K562 (cell line): ENCODE results near the gene PRAME. TPM values are rescaled to one million over a fixed set of nuclear protein-coding genes. Genes with fewer than 3 reads are reported as not detected.

Experiments used
- ATAC-seq: fragments of 200-7000 bp; cut with Tn5 transposase; 3 replicates; pipeline ENCODE4 v1.9.1; 2020; ENCODE audit warnings: moderate library complexity
- BruUV-seq: library from RNA; stranded (reverse); fragments of 400-500 nt; replicated peaks from 2 replicates; lab custom pipeline; 2021; lab: Mats Ljungman, UMichigan
- CTCF ChIA-PET: fragments of 300-600 bp; formaldehyde crosslinking; extraction: SDS; loops from one replicate; lab custom pipeline; 2021; ENCODE audit warnings: low intra/inter-chr PET ratio; lab: Yijun Ruan, JAX
- POLR2A ChIA-PET: fragments of 300-600, 350-650 bp; sonication (Branson Sonifier 250); formaldehyde crosslinking; extraction: SDS; loops from one replicate; lab custom pipeline; 2021; ENCODE audit warnings: antibody characterized with exemption, inconsistent platforms; lab: Yijun Ruan, JAX
- DNase-seq, 4 experiments: peaks; one replicate each; pipeline versions ENCODE4 v3.0.0 to v3.0.0-alpha.2; 2011 to 2018; ENCODE audit warnings: low spot score in 3 of 4, mixed read lengths in 3 of 4; ENCODE audit errors: extremely low read depth in 1 of 4
- FAIRE-seq: peaks from 2 replicates; lab custom pipeline; 2011; peaks lifted over from hg19 to GRCh38; lab: Jason Lieb, UNC
- H2AFZ ChIP-seq: 2 replicates; pipeline ENCODE4 v1.6.0; 2011; ENCODE audit warnings: low read depth, low read length, control low read depth, inconsistent platforms
- H3K27ac ChIP-seq: fragments of 200-600 bp; 3 replicates; pipeline ENCODE4 v1.8.0; 2011; ENCODE audit warnings: low read depth, mild to moderate bottlenecking, control low read depth, inconsistent platforms, low read length, moderate library complexity, mixed read lengths; ENCODE audit errors: extremely low read depth
- H3K27me3 ChIP-seq, 2 experiments: fragments of 300-600 bp in 1 of 2; 2 replicates in 1 of 2; 3 replicates in 1 of 2; pipeline versions ENCODE4 v1.6.0 to v1.8.0; 2011; ENCODE audit warnings: inconsistent platforms in 2 of 2, low read length in 2 of 2, mild to moderate bottlenecking in 1 of 2, mixed read lengths in 1 of 2, moderate library complexity in 1 of 2; ENCODE audit not compliant: control insufficient read depth in 2 of 2, insufficient read depth in 2 of 2
- H3K36me3 ChIP-seq: fragments of 300-600 bp; 3 replicates; pipeline ENCODE4 v1.8.0; 2011; ENCODE audit warnings: mild to moderate bottlenecking, low read length, inconsistent platforms; ENCODE audit not compliant: control insufficient read depth, insufficient read depth
- H3K4me1 ChIP-seq, 2 experiments: fragments of 200-600 bp in 1 of 2; replicated peaks in 1 of 2; 2 replicates in 1 of 2; 3 replicates in 1 of 2; pipeline versions ENCODE4 v1.5.1 to v1.8.0; 2011; ENCODE audit warnings: inconsistent platforms in 2 of 2, low read length in 2 of 2, mild to moderate bottlenecking in 1 of 2, mixed read lengths in 1 of 2, moderate library complexity in 1 of 2; ENCODE audit not compliant: control insufficient read depth in 2 of 2, insufficient read depth in 2 of 2
- H3K4me2 ChIP-seq: 2 replicates; pipeline ENCODE4 v1.6.1; 2011; ENCODE audit warnings: low read length, control low read depth, inconsistent platforms, mixed read lengths; ENCODE audit not compliant: insufficient read depth
- H3K4me3 ChIP-seq: fragments of 200-600 bp; sonication (generic), shearing (Covaris generic); 2 replicates; pipeline ENCODE4 v1.5.1; 2016; ENCODE audit warnings: control low read depth, inconsistent platforms
- H3K79me2 ChIP-seq: fragments of 200-600 bp; 3 replicates; pipeline ENCODE4 v1.8.0; 2011; ENCODE audit warnings: low read length, inconsistent platforms; ENCODE audit not compliant: control insufficient read depth, insufficient read depth
- H3K9ac ChIP-seq, 2 experiments: 2 replicates each; pipeline versions ENCODE4 v1.6.0 to v1.6.1; 2011; ENCODE audit warnings: low read depth in 2 of 2, low read length in 2 of 2, control low read depth in 1 of 2, inconsistent platforms in 1 of 2, mild to moderate bottlenecking in 1 of 2, mixed read lengths in 1 of 2; ENCODE audit not compliant: insufficient read depth in 1 of 2
- H3K9me1 ChIP-seq: one replicate; pipeline ENCODE4 v1.6.0; 2011; ENCODE audit warnings: inconsistent platforms, mild to moderate bottlenecking, low read length, moderate library complexity; ENCODE audit not compliant: control insufficient read depth, insufficient read depth
- H3K9me3 ChIP-seq: replicated peaks from 2 replicates; pipeline ENCODE4 v1.5.1; 2011; ENCODE audit warnings: low read depth, low read length, inconsistent platforms; ENCODE audit not compliant: control insufficient read depth, insufficient read depth
- H4K20me1 ChIP-seq: replicated peaks from 2 replicates; pipeline ENCODE4 v1.6.1; 2011; ENCODE audit warnings: low read length, inconsistent platforms, mixed read lengths; ENCODE audit not compliant: control insufficient read depth, insufficient read depth
- HCFC1 ChIP-seq: IDR thresholded peaks from 2 replicates; pipeline ENCODE4 v1.6.1; 2012; ENCODE audit warnings: low read depth, low read length, improper control_type of control experiment
- TEAD2 ChIP-seq: fragments of 450-650 bp; IDR thresholded peaks from 2 replicates; pipeline ENCODE4 v1.6.1; 2016; ENCODE audit warnings: missing genetic modification characterization, control low read depth, missing compliant biosample characterization
- ZFP91 ChIP-seq: sonication (generic); formaldehyde crosslinking; IDR thresholded peaks from 2 replicates; pipeline ENCODE4 v1.8.0; 2022; ENCODE audit warnings: mild to moderate bottlenecking, missing genetic modification reagents
- ZNF217 ChIP-seq: sonication (generic); formaldehyde crosslinking; IDR thresholded peaks from 2 replicates; pipeline ENCODE4 v1.8.0; 2022; ENCODE audit warnings: mild to moderate bottlenecking, missing genetic modification reagents
- WGBS: fragments of 100-300 bp; shearing (Covaris generic); methylation state at CpG from one replicate; pipeline ENCODE4 v1.1.6; 2016; ENCODE audit warnings: low coverage, mixed read lengths; ENCODE audit not compliant: insufficient coverage; ENCODE audit errors: missing lambda C conversion rate; 5-methylcytosine and 5-hydroxymethylcytosine counted together
- in situ Hi-C: fragments of 300-500 bp; cut with MboI; formaldehyde crosslinking; loops from 4 replicates; pipeline ENCODE4 v1.15.0; 2018; ENCODE audit warnings: inconsistent platforms, mixed read lengths
- intact Hi-C: fragments of 100-400 bp; cut with micrococcal nuclease; formaldehyde crosslinking; loops from 2 replicates; pipeline ENCODE4 v1.14.2; 2022
- polyA plus RNA-seq, 8 experiments: library from polyadenylated mRNA; depleted of rRNA in 4 of 8; stranded (reverse) in 5 of 8; unstranded in 3 of 8; fragments of >200 nt; fragmentation: Nextera tagmentation in 2 of 8; fragmentation: Illumina TruSeq in 1 of 8; extraction: Ambion mirVana in 2 of 8; extraction: Trizol in 1 of 8; gene quantifications; 2 replicates each; pipeline versions ENCODE4 v1.2.1 to v1.2.3, GENCODE V29; 2011 to 2014; ENCODE audit warnings: inconsistent platforms in 1 of 8, missing spikeins in 1 of 8
- total RNA-seq, 7 experiments: library from RNA; depleted of rRNA in 6 of 7; stranded (reverse); fragments of >200 nt in 6 of 7; fragmentation: Illumina TruSeq in 2 of 7; extraction: Trizol in 2 of 7; gene quantifications; 2 replicates each; pipeline versions ENCODE4 v1.2.1 to v1.2.3, GENCODE V29; 2011 to 2021; ENCODE audit warnings: low replicate concordance in 1 of 7
- TF ChIP-seq, protein P1 (sequence below): fragments of 250-450 bp; sonication (Bioruptor Pico); IDR thresholded peaks from 2 replicates; pipeline ENCODE4 v1.9.0; 2021; ENCODE audit warnings: mild to moderate bottlenecking, inconsistent platforms

The PRAME gene
- total and polyA plus RNA-seq, 9 of the 15 experiments (the other 6 are each of a cell fraction or from before 2014, with no cell fraction given), result 662 to 2,141 (median 1,142) TPM

DNA sequence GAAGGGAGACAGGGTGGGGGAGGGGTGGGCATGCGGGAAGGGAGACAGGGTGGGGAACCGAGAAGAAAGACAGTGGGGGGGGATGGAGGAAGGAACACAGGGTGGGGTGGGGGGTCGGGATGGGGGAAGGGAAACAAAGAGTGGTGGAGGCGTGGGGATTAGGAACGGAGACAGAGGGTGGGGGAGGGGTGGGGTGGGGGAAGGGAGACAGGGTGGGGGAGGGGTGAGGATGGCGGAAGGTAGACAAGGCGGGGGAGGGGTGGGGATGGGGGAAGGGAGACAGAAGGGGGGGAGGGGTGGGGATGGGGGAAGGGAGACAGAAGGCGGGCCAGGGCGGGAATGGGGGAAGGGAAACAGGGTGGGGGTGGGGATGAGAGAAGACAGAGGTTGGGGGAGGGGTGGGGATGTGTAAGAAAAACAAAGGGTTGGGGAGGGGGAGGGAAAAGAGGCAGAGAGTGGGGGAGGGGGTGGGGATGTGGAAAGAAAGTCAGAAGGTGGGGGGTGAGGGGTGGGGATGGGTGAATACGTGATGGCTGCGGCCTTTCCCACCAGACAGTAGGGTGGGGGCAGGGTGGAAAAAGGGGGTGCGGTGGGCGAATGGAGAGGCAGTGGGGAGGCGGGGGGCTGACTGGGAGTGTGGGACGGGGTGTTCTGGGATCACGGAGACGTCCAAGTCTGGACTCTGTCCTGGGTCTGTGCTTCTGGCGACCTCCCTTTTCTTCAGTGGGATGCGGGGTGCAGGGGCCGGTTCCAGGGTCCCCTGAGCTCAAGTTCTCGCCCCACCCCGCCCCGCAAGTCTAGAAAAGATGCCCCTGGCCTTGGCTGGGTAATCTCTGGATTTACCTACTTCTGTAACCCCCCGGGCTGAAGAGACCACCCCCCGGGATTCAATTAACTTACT lies 744 bp downstream of the PRAME start:
- peaks cover 46 to 48% of the 10 kb centered on the region in 2 experiments for H3K4me1 ChIP-seq
- CTCF ChIA-PET, result interaction anchor here (0.6 to 4.2 kb wide), 23 partner anchors 9 to 151 kb away, joined by 3 to 65 read pairs (median 4); partner anchors contain the start of genes ZNF280A and ZNF280B
- peaks cover 48% of the 10 kb centered on the region for H3K79me2 ChIP-seq
- BruUV-seq, result no TSS peak
- under 1% methylated on average over 16 of the region's 25 CpGs for WGBS
- peak overlapping the region; percentile 54 for H3K4me3 ChIP-seq
- FAIRE-seq (no peak), ATAC-seq (peak; percentile 13), DNase-seq (peak; percentile 97 to 99 (median 98))
- peak overlapping the region; percentile 78 for H3K27ac ChIP-seq
- in situ Hi-C loops (no loop called here), intact Hi-C loops (loop anchor here (5.0 to 10.0 kb wide), 4 partner anchors 81 to 924 kb away; partner anchors contain the start of genes CCDC116, MAPK1 and YDJC)
- H3K9ac ChIP-seq, result peak overlapping the region; percentile 79 to 91
- peaks cover 28% of the 10 kb centered on the region for H3K9me1 ChIP-seq
- peaks cover 40% of the 10 kb centered on the region for H3K36me3 ChIP-seq
- peak overlapping the region; percentile 82 for H3K4me2 ChIP-seq
- TF ChIP-seq, protein P1, sequence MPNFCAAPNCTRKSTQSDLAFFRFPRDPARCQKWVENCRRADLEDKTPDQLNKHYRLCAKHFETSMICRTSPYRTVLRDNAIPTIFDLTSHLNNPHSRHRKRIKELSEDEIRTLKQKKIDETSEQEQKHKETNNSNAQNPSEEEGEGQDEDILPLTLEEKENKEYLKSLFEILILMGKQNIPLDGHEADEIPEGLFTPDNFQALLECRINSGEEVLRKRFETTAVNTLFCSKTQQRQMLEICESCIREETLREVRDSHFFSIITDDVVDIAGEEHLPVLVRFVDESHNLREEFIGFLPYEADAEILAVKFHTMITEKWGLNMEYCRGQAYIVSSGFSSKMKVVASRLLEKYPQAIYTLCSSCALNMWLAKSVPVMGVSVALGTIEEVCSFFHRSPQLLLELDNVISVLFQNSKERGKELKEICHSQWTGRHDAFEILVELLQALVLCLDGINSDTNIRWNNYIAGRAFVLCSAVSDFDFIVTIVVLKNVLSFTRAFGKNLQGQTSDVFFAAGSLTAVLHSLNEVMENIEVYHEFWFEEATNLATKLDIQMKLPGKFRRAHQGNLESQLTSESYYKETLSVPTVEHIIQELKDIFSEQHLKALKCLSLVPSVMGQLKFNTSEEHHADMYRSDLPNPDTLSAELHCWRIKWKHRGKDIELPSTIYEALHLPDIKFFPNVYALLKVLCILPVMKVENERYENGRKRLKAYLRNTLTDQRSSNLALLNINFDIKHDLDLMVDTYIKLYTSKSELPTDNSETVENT (CRISPR knock-in tag), result no peak
- TF ChIP-seq TEAD2 (no peak), HCFC1 (no peak), ZFP91 (CRISPR knock-in tag) (no peak), ZNF217 (CRISPR knock-in tag) (no peak)
- POLR2A ChIA-PET, result interaction anchor here (0.6 to 15.3 kb wide), 41 partner anchors 8 to 687 kb away, joined by 3 to 708 read pairs (median 6); partner anchors contain the start of genes ZNF280A and ZNF280B
- no peaks in the 10 kb centered on the region for H3K27me3 ChIP-seq
- peaks cover 35% of the 10 kb centered on the region for H4K20me1 ChIP-seq
- no peaks in the 10 kb centered on the region for H3K9me3 ChIP-seq
- H2AFZ ChIP-seq, result peak overlapping the region; percentile 86
